Gastroesophageal sphincter (tissue), 4 donors: ENCODE results near the gene IPO11. TPM values are rescaled to one million over a fixed set of nuclear protein-coding genes. Genes with fewer than 3 reads are reported as not detected.

ENCODE experiments used
- ATAC-seq: fragments of 150-250 bp; one replicate; pipeline ENCODE4 v1.9.1; 2016; ENCODE audit warnings: mild to moderate bottlenecking, moderate library complexity
- H3K27ac ChIP-seq, 4 donors: fragments of 200-600 bp; sonication (generic) in 3 of 4; 1 replicate in 3 of 4; 2 replicates in 1 of 4; pipeline ENCODE4 v1.5.1; 2016 to 2019
- H3K27me3 ChIP-seq: fragments of 200-600 bp; sonication (generic); one replicate; pipeline ENCODE4 v1.5.1; 2019
- H3K36me3 ChIP-seq, 2 donors: fragments of 200-600 bp; sonication (generic); one replicate each; pipeline ENCODE4 v1.5.1; 2019; ENCODE audit warnings: control low read depth in 1 of 2
- H3K4me1 ChIP-seq, 3 donors: fragments of 200-600 bp; sonication (generic); 1 replicate in 2 of 3; 2 replicates in 1 of 3; pipeline ENCODE4 v1.5.1; 2016 to 2019; ENCODE audit warnings: control low read depth in 2 of 3
- H3K4me3 ChIP-seq, 2 donors: fragments of 200-600 bp; sonication (generic); one replicate each; pipeline ENCODE4 v1.5.1; 2019; ENCODE audit warnings: mild to moderate bottlenecking in 1 of 2, moderate library complexity in 1 of 2
- H3K9me3 ChIP-seq, 3 donors: fragments of 200-600 bp; sonication (generic); one replicate each; pipeline ENCODE4 v1.5.1; 2017 to 2019; ENCODE audit warnings: control low read depth in 2 of 3
- EP300 ChIP-seq: sonication (generic); formaldehyde crosslinking; IDR thresholded peaks from one replicate; pipeline ENCODE4 v1.6.1; 2017; ENCODE audit warnings: antibody characterized with exemption, mild to moderate bottlenecking
- POLR2A ChIP-seq, 2 donors: fragments of 450-650 bp; IDR thresholded peaks; one replicate each; pipeline ENCODE4 v1.6.1; 2017; ENCODE audit warnings: antibody characterized with exemption in 2 of 2, mild to moderate bottlenecking in 2 of 2, moderate library complexity in 1 of 2
- POLR2AphosphoS5 ChIP-seq: sonication (generic); formaldehyde crosslinking; IDR thresholded peaks from one replicate; pipeline ENCODE4 v1.6.1; 2017; ENCODE audit warnings: antibody characterized with exemption
- WGBS, 2 donors: methylation state at CpG; one replicate each; pipeline ENCODE4 v1.1.5; 2018; ENCODE audit warnings: low coverage in 1 of 2; 5-methylcytosine and 5-hydroxymethylcytosine counted together
- total RNA-seq, 4 donors: library from RNA; depleted of rRNA; stranded (reverse); fragments of >200 nt; gene quantifications; one replicate each; pipeline ENCODE4 v1.1.0, GENCODE V29; 2016
- TF ChIP-seq, protein P1 (sequence below), 4 experiments: fragments of 200-600 bp in 2 of 4; fragments of 450-650 bp in 2 of 4; sonication (generic) in 1 of 4; IDR thresholded peaks; one replicate each; pipeline ENCODE4 v1.5.1; 2017 to 2019; ENCODE audit warnings: antibody characterized with exemption in 4 of 4, mild to moderate bottlenecking in 2 of 4, moderate library complexity in 2 of 4

IPO11 gene
- total RNA-seq, 4 donors from 2014 or later, result 15.8 to 25.1 (median 17.2) TPM

DNA sequence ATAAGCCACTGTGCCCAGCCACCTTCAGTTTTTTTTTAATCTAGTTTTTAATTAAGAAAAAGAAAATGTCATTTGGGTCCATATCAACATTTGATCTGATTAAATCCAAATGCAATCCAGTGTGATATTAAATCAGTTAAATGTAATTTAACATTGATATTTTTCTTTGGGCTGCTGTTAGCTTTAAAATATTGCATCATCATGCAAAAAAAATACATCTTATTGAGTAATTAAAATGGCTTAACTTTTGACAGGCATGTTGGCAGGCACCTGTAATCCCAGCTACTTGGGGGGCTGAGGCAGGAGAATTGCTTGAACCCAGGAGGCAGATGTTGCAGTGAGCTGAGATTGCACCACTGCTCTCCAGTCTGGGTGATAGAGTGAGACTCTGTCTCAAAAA is 143.4 kb downstream of the IPO11 start:
- TF ChIP-seq POLR2A (IDR thresholded peaks at IDR 0.05), result no peak
- TF ChIP-seq, protein P1, sequence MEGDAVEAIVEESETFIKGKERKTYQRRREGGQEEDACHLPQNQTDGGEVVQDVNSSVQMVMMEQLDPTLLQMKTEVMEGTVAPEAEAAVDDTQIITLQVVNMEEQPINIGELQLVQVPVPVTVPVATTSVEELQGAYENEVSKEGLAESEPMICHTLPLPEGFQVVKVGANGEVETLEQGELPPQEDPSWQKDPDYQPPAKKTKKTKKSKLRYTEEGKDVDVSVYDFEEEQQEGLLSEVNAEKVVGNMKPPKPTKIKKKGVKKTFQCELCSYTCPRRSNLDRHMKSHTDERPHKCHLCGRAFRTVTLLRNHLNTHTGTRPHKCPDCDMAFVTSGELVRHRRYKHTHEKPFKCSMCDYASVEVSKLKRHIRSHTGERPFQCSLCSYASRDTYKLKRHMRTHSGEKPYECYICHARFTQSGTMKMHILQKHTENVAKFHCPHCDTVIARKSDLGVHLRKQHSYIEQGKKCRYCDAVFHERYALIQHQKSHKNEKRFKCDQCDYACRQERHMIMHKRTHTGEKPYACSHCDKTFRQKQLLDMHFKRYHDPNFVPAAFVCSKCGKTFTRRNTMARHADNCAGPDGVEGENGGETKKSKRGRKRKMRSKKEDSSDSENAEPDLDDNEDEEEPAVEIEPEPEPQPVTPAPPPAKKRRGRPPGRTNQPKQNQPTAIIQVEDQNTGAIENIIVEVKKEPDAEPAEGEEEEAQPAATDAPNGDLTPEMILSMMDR (IDR thresholded peaks at IDR 0.05), result no peak
- TF ChIP-seq EP300, result no peak
- TF ChIP-seq POLR2AphosphoS5, result no peak
- no peak overlapping the region for H3K4me3 ChIP-seq
- no peak for ATAC-seq
- no peaks in the 10 kb centered on the region for H3K9me3 ChIP-seq
- no peaks in the 10 kb centered on the region for H3K4me1 ChIP-seq
- no peaks in the 10 kb centered on the region for H3K27me3 ChIP-seq
- H3K36me3 ChIP-seq, result peaks cover 0 to 62% of the 10 kb centered on the region in 2 donors
- H3K27ac ChIP-seq, result no peak overlapping the region

- H3K4me1 ChIP-seq, result no peaks in the 10 kb centered on the region
- no peak overlapping the region for H3K27ac ChIP-seq
- peaks cover 0 to 63% of the 10 kb centered on the region in 2 donors for H3K36me3 ChIP-seq
- H3K4me3 ChIP-seq, result no peak overlapping the region
- no peaks in the 10 kb centered on the region for H3K9me3 ChIP-seq
- WGBS, 2 donors, result 82 to 88% methylated on average over 3 of the region's 3 CpGs
- ATAC-seq, result no peak
- no peaks in the 10 kb centered on the region for H3K27me3 ChIP-seq
- TF ChIP-seq POLR2AphosphoS5 (no peak), POLR2A (IDR thresholded peaks at IDR 0.05) (no peak), EP300 (no peak)
- TF ChIP-seq, protein P1 (IDR thresholded peaks at IDR 0.05), result no peak
Measured at GRCh38 chr5:62558941-62559340, 146.4 kb downstream of the IPO11 start.

DNA sequence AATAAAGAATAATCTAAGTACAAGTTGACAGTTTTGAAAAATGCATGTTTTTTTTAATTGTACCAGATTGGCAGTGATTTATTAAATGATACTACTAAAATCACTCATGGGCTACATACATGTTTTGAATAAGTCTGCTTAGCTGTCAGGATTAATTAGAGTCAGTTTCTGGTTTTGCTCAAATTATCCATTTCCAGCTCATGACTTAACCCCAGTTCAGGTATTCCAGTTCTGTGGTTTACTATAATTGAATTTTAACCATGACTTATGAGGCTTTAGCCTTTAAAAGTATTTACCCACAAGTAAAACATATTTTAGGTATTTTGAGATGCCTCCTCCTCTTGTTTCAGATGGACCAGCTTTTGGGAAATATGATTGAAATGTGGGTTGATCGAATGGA is 148.2 kb downstream of the IPO11 start:
- peaks cover 0 to 3% (median 0%) of the 10 kb centered on the region in 3 donors for H3K9me3 ChIP-seq
- TF ChIP-seq, protein P1 (IDR thresholded peaks at IDR 0.05), result no peak
- TF ChIP-seq POLR2A (IDR thresholded peaks at IDR 0.05) (no peak), EP300 (no peak), POLR2AphosphoS5 (no peak)
- peaks cover 0 to 58% of the 10 kb centered on the region in 2 donors for H3K36me3 ChIP-seq
- 100% methylated on average over 1 of the region's 1 CpG for WGBS, 2 donors
- H3K27ac ChIP-seq, result no peak overlapping the region
- H3K4me1 ChIP-seq, result no peaks in the 10 kb centered on the region
- H3K4me3 ChIP-seq, result no peak overlapping the region
- H3K27me3 ChIP-seq, result no peaks in the 10 kb centered on the region
- ATAC-seq, result no peak

DNA sequence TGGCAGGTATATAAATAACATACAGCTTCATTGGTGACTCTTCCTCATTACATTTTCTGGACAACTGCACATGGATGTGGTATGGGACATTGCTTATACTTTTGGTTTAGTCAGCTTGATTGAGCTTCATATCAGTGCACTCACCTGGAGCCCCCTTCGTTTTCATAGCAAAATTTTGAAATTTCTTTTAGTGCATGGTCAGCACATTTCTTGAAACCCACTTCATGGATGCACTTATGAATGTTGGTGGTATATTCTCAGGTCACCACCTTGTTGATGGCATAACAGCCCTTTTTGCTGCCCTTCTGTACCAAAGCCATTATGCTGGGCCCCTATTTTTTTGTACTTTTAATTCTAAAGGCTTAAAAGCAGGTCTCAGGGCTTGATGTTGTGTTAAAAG is 149.3 kb downstream of the IPO11 start:
- TF ChIP-seq POLR2A (IDR thresholded peaks at IDR 0.05) (no peak), POLR2AphosphoS5 (no peak), EP300 (no peak)
- TF ChIP-seq, protein P1 (IDR thresholded peaks at IDR 0.05), result no peak
- no peak for ATAC-seq
- peaks cover 0 to 63% of the 10 kb centered on the region in 2 donors for H3K36me3 ChIP-seq

GRCh38 chr5:62562867-62563266 is 150.3 kb downstream of the IPO11 start:
- WGBS, 2 donors, result 100% methylated on average over 1 of the region's 1 CpG
- H3K4me3 ChIP-seq, result no peak overlapping the region
- no peaks in the 10 kb centered on the region for H3K27me3 ChIP-seq
- peaks cover 0 to 62% of the 10 kb centered on the region in 2 donors for H3K36me3 ChIP-seq
- H3K27ac ChIP-seq, result no peak overlapping the region
- peaks cover 0 to 22% (median 0%) of the 10 kb centered on the region in 3 donors for H3K9me3 ChIP-seq
- no peaks in the 10 kb centered on the region for H3K4me1 ChIP-seq
- TF ChIP-seq, protein P1 (IDR thresholded peaks at IDR 0.05), result no peak
- TF ChIP-seq POLR2A (IDR thresholded peaks at IDR 0.05), result no peak
- TF ChIP-seq POLR2AphosphoS5, result no peak
- TF ChIP-seq EP300, result no peak
- no peak for ATAC-seq

More for the DNA sequence above, 149.3 kb downstream of the IPO11 start:
- Histone ChIP-seq H3K9me3 (peaks cover 0 to 15% (median 0%) of the 10 kb centered on the region in 3 donors), H3K4me1 (no peaks in the 10 kb centered on the region), H3K27ac (no peak overlapping the region), H3K27me3 (no peaks in the 10 kb centered on the region), H3K4me3 (no peak overlapping the region)
- WGBS, 2 donors, result 88 to 100% methylated on average over 1 of the region's 1 CpG
